ENCODE results near the gene AADAT. TPM values are rescaled to one million over a fixed set of nuclear protein-coding genes. Genes with fewer than 3 reads are reported as not detected.

The AADAT gene
- total RNA-seq, 4 donors from 2014 or later, result 0.33 to 1.4 (median 0.82) TPM

DNA sequence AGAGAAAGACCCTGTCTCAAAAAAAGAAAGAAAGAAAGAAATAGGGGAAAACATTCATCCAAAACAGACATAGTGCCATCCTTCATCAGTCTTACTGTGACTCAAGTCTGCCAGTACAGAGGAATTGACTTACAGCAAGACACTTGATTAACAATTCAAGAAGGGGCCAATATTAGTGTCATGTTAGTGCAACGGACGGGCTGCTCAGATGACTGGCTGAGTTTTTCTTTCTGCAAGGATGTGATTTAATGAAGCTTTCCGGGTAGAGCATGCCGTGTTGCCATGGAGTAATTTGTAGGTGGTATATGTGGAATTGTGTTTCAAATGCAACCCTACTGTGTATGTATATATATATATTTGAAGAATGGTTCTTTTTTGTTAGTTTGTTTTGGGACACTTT, 51.0 kb downstream of the AADAT start:
- no peak overlapping the region for H3K4me3 ChIP-seq
- H3K36me3 ChIP-seq, result no peaks in the 10 kb centered on the region
- DNase-seq (no peak), ATAC-seq (no peak)
- TF ChIP-seq, protein P1, sequence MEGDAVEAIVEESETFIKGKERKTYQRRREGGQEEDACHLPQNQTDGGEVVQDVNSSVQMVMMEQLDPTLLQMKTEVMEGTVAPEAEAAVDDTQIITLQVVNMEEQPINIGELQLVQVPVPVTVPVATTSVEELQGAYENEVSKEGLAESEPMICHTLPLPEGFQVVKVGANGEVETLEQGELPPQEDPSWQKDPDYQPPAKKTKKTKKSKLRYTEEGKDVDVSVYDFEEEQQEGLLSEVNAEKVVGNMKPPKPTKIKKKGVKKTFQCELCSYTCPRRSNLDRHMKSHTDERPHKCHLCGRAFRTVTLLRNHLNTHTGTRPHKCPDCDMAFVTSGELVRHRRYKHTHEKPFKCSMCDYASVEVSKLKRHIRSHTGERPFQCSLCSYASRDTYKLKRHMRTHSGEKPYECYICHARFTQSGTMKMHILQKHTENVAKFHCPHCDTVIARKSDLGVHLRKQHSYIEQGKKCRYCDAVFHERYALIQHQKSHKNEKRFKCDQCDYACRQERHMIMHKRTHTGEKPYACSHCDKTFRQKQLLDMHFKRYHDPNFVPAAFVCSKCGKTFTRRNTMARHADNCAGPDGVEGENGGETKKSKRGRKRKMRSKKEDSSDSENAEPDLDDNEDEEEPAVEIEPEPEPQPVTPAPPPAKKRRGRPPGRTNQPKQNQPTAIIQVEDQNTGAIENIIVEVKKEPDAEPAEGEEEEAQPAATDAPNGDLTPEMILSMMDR (IDR thresholded peaks at IDR 0.05 in 4 of 5, conservative IDR thresholded peaks at IDR 0.05 in 1 of 5), result no peak
- no peak for TF ChIP-seq POLR2A (IDR thresholded peaks at IDR 0.05)
- in situ Hi-C loops (cut with MboI; ENCODE audit: low sequenced_read_pairs in 4 of 4), result loop anchor here in 3 of 4 donors (25.0 kb wide), 1 partner anchor 426 kb away; the partner anchor contains the start of genes CLCN3 (in 3 of the 3) and NEK1 (in 3 of the 3)
- no peaks in the 10 kb centered on the region for H3K4me1 ChIP-seq
- no peaks in the 10 kb centered on the region for H3K27me3 ChIP-seq
- no peaks in the 10 kb centered on the region for H3K9me3 ChIP-seq
- H3K27ac ChIP-seq, result no peak overlapping the region
- intact Hi-C loops (cut with DNase I; ENCODE audit: low total_unique reads), result no loop called here

- Histone ChIP-seq H3K4me1 (no peaks in the 10 kb centered on the region), H3K4me3 (no peak overlapping the region), H3K9me3 (no peaks in the 10 kb centered on the region), H3K27me3 (no peaks in the 10 kb centered on the region), H3K36me3 (no peaks in the 10 kb centered on the region), H3K27ac (no peak overlapping the region)
- no peak for ATAC-seq
- in situ Hi-C loops (cut with MboI; ENCODE audit: low sequenced_read_pairs in 4 of 4) (loop anchor here in 3 of 4 donors (25.0 kb wide), 1 partner anchor 426 kb away; the partner anchor contains the start of genes CLCN3 (in 3 of the 3) and NEK1 (in 3 of the 3)), intact Hi-C loops (cut with DNase I; ENCODE audit: low total_unique reads) (no loop called here)
- DNase-seq, result no peak
- TF ChIP-seq, protein P1 (IDR thresholded peaks at IDR 0.05 in 4 of 5, conservative IDR thresholded peaks at IDR 0.05 in 1 of 5), result no peak
- TF ChIP-seq POLR2A (IDR thresholded peaks at IDR 0.05), result no peak
Observed at GRCh38 chr4:170038232-170038631, 51.5 kb downstream of the AADAT start.

- no peak overlapping the region for H3K4me3 ChIP-seq
- H3K27ac ChIP-seq, result no peak overlapping the region
- no peak for DNase-seq
- no peaks in the 10 kb centered on the region for H3K27me3 ChIP-seq
- intact Hi-C loops (cut with DNase I; ENCODE audit: low total_unique reads) (no loop called here), in situ Hi-C loops (cut with MboI; ENCODE audit: low sequenced_read_pairs in 4 of 4) (loop anchor here in 3 of 4 donors (25.0 kb wide), 1 partner anchor 425 kb away; the partner anchor contains the start of genes CLCN3 (in 3 of the 3) and NEK1 (in 3 of the 3))
- H3K9me3 ChIP-seq, result no peaks in the 10 kb centered on the region
- TF ChIP-seq, protein P1 (IDR thresholded peaks at IDR 0.05 in 4 of 5, conservative IDR thresholded peaks at IDR 0.05 in 1 of 5), result no peak
- no peak for TF ChIP-seq POLR2A (IDR thresholded peaks at IDR 0.05)
- no peaks in the 10 kb centered on the region for H3K4me1 ChIP-seq
- no peaks in the 10 kb centered on the region for H3K36me3 ChIP-seq
- ATAC-seq, result no peak
Observed at GRCh38 chr4:170037481-170037880, 52.3 kb downstream of the AADAT start.

- Histone ChIP-seq H3K9me3 (no peaks in the 10 kb centered on the region), H3K4me1 (no peaks in the 10 kb centered on the region), H3K36me3 (no peaks in the 10 kb centered on the region), H3K4me3 (no peak overlapping the region), H3K27me3 (no peaks in the 10 kb centered on the region), H3K27ac (no peak overlapping the region)
- DNase-seq (no peak), ATAC-seq (no peak)
- intact Hi-C loops (cut with DNase I; ENCODE audit: low total_unique reads) (no loop called here), in situ Hi-C loops (cut with MboI; ENCODE audit: low sequenced_read_pairs in 4 of 4) (loop anchor here in 3 of 4 donors (25.0 kb wide), 1 partner anchor 424 kb away; the partner anchor contains the start of genes CLCN3 (in 3 of the 3) and NEK1 (in 3 of the 3))
- TF ChIP-seq, protein P1 (IDR thresholded peaks at IDR 0.05 in 4 of 5, conservative IDR thresholded peaks at IDR 0.05 in 1 of 5), result no peak
- no peak for TF ChIP-seq POLR2A (IDR thresholded peaks at IDR 0.05)
Observed at GRCh38 chr4:170035845-170036244, 53.9 kb downstream of the AADAT start.

All from gastrocnemius medialis (tissue), 4 donors.